Left lung (tissue), 14 donors: Measurements from ENCODE around the gene DLX5. TPM values are rescaled to one million over a fixed set of nuclear protein-coding genes. Genes with fewer than 3 reads are reported as not detected.
"Not testable (repeated sequence)": the region's sequence is repeated elsewhere in the genome, so short reads cannot be mapped to it uniquely, and the experiment has no call there.

Experiments
- ATAC-seq: fragments of 200-7000 bp; cut with Tn5 transposase; one replicate; pipeline ENCODE4 v1.9.1; 2020; ENCODE audit warnings: moderate library complexity
- DNase-seq, 4 donors: peaks; one replicate each; pipeline ENCODE4 v3.0.0-alpha.2; 2013 to 2020
- H3K27ac ChIP-seq, 2 donors: fragments of 200-600 bp; sonication (generic) in 1 of 2; one replicate each; pipeline versions ENCODE4 v1.5.0 to v1.8.0; 2020 to 2021
- H3K27me3 ChIP-seq, 2 donors: fragments of 200-600 bp; sonication (generic) in 1 of 2; one replicate each; pipeline versions ENCODE4 v1.5.0 to v1.8.0; 2020 to 2021
- H3K36me3 ChIP-seq, 2 donors: fragments of 200-600 bp; sonication (generic) in 1 of 2; one replicate each; pipeline versions ENCODE4 v1.5.0 to v1.8.0; 2020 to 2021
- H3K4me1 ChIP-seq, 2 donors: fragments of 200-600 bp; one replicate each; pipeline ENCODE4 v1.8.0; 2021
- H3K4me3 ChIP-seq, 2 donors: fragments of 200-600 bp; sonication (generic) in 1 of 2; one replicate each; pipeline versions ENCODE4 v1.5.0 to v1.8.0; 2020 to 2021; ENCODE audit warnings: mild to moderate bottlenecking in 1 of 2
- H3K9me3 ChIP-seq, 2 donors: fragments of 200-600 bp; sonication (generic) in 1 of 2; one replicate each; pipeline versions ENCODE4 v1.5.0 to v1.8.0; 2020 to 2021
- intact Hi-C, 2 donors: fragments of 100-400 bp; cut with DNase I; formaldehyde crosslinking; loops; one replicate each; pipeline versions ENCODE4 v1.11.2 to v1.14.2; 2022
- long read RNA-seq, 12 donors: library from polyadenylated mRNA in 2 of 12; unstranded in 2 of 12; transcript quantifications; one replicate each; pipeline ENCODE4 v2.0.0 and lab custom pipeline, GENCODE V29; 2019 to 2026
- polyA plus RNA-seq, 6 donors: library from polyadenylated mRNA; unstranded; fragments of 120-200 nt; gene quantifications; one replicate each; pipeline ENCODE4 v1.2.1, GENCODE V29; 2013; ENCODE audit not compliant: insufficient read length in 6 of 6
- total RNA-seq, 2 donors: library from RNA; stranded (reverse); fragmentation: NEBNext Ultra II Directional; extraction: Animal tissue kit (Norgen Biotek cat#: 25700); gene quantifications; one replicate each; pipeline ENCODE4 v1.2.1, GENCODE V29; 2021
- TF ChIP-seq, protein P1 (sequence below), 2 donors: fragments of 200-600 bp; sonication (generic) in 1 of 2; IDR thresholded peaks; one replicate each; pipeline versions ENCODE4 v1.5.0 to v1.8.0; 2021; ENCODE audit warnings: antibody characterized with exemption in 2 of 2
- donor health status: DM: no; HTN: yes; CAD: no.
- donor health status: DM: no; HTN: no; CAD: no.

DLX5 gene
- 1 to 10 TPM in 1 of 2 donors, not detected in 1; 1.8 TPM for total RNA-seq
- polyA plus RNA-seq = 10 to 100 TPM in 4 of 6 donors, 1 to 10 TPM in 2; 7.1 to 25.3 (median 15.8) TPM
- long read RNA-seq, donor 1, transcript DLX5-201 (3 exons, 1,422 nt) = major isoform, 7 of 10 reads
- long read RNA-seq, donor 1, partial matches to known transcripts = 0 of 10 reads
- long read RNA-seq, donor 1, other reads (novel, unspliced or antisense) = 0 of 10 reads
- long read RNA-seq, donor 2, partial matches to known transcripts = 0 of 5 reads
- long read RNA-seq, donor 2, other reads (novel, unspliced or antisense) = 0 of 5 reads
- long read RNA-seq, donor 3, partial matches to known transcripts = 0 of 3 reads
- long read RNA-seq, donor 3, other reads (novel, unspliced or antisense) = 0 of 3 reads
- long read RNA-seq, donor 4, partial matches to known transcripts = 0 of 5 reads
- long read RNA-seq, donor 4, other reads (novel, unspliced or antisense) = 0 of 5 reads
- long read RNA-seq, donor 5, partial matches to known transcripts = 0 of 4 reads
- long read RNA-seq, donor 5, other reads (novel, unspliced or antisense) = 0 of 4 reads
- long read RNA-seq, donor 6, transcript DLX5-201 (3 exons, 1,422 nt) = major isoform, 6 of 7 reads
- long read RNA-seq, donor 6, partial matches to known transcripts = 0 of 7 reads
- long read RNA-seq, donor 6, other reads (novel, unspliced or antisense) = 0 of 7 reads
- long read RNA-seq, donor 7, partial matches to known transcripts = 0 of 4 reads
- long read RNA-seq, donor 7, other reads (novel, unspliced or antisense) = 0 of 4 reads
- long read RNA-seq, donor 8, partial matches to known transcripts = 0 of 4 reads
- long read RNA-seq, donor 8, other reads (novel, unspliced or antisense) = 0 of 4 reads
- long read RNA-seq, donor 9 = 0 reads
- long read RNA-seq, donor 10 = 0 reads
- long read RNA-seq, donor 11 = 0 reads
- long read RNA-seq, donor 12, partial matches to known transcripts = 0 of 5 reads
- long read RNA-seq, donor 12, other reads (novel, unspliced or antisense) = 0 of 5 reads

DNA sequence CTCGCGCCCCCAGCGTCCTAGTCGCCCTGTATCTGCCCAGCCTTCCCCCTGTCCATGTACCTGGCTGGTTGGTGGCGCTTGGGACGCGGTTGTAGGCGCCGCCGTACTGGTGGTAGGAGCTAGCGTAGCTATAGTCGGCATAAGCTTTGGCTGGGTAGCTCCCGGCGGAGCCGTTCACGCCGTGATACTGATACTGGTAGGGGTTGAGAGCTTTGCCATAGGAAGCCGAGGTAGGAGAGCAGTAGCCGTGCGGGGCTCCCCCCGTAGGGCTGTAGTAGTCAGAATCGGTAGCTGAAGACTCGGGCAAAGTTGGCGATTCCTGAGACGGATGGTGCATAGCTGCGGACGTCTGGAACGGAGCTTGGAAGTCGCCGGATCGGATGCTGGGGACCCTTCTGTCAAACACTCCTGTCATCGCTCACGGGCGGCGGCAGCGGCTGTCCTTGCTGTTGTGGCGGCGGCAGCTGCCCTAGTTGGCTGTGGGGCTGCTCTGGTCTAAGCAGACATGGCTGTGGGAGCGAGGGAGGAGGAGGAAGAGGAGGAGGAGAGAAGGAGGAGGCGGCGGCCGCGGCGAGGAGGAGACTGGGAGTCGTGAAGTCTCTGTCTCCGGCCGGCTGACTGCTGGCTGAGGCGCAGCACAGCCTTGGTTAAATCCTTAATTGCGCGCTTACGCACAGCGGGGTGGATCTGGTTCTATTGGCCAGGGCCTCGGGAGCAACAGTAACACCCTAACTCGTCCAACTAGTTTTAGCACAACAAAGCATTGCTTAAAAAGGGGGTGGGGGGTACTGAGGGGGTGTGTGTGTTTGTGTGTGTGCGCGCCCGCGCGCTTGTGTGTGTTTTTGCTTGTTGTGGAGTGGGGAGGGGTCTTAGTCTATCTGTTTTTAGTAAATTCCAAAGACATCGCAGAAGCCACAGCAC lies at the start of gene DLX5:
Gene DLX5 (minus strand): TSS at position 623 of the 921 bp plus-strand sequence. CDS start 208 bp downstream, at position 415.
- ATAC-seq = peak; percentile 39
- DNase-seq = peak; percentile 66 to 88 (median 76)
- intact Hi-C loops = loop anchor here in 1 of 2 donors (5.0 to 10.0 kb wide), 3 partner anchors 612 to 1110 kb away; no protein-coding TSS in a partner anchor
- TF ChIP-seq, protein P1, sequence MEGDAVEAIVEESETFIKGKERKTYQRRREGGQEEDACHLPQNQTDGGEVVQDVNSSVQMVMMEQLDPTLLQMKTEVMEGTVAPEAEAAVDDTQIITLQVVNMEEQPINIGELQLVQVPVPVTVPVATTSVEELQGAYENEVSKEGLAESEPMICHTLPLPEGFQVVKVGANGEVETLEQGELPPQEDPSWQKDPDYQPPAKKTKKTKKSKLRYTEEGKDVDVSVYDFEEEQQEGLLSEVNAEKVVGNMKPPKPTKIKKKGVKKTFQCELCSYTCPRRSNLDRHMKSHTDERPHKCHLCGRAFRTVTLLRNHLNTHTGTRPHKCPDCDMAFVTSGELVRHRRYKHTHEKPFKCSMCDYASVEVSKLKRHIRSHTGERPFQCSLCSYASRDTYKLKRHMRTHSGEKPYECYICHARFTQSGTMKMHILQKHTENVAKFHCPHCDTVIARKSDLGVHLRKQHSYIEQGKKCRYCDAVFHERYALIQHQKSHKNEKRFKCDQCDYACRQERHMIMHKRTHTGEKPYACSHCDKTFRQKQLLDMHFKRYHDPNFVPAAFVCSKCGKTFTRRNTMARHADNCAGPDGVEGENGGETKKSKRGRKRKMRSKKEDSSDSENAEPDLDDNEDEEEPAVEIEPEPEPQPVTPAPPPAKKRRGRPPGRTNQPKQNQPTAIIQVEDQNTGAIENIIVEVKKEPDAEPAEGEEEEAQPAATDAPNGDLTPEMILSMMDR (IDR thresholded peaks at IDR 0.05) = no peak
- Histone ChIP-seq H3K36me3 (no peaks in the 10 kb centered on the region), H3K27ac (no peak within 1 kb of the TSS), H3K4me3 (peak within 1 kb of the TSS; percentile 20 to 23), H3K9me3 (no peaks in the 10 kb centered on the region), H3K27me3 (peaks cover 78 to 99% of the 10 kb centered on the region in 2 donors), H3K4me1 (peaks cover 11 to 27% of the 10 kb centered on the region in 2 donors)

DNA sequence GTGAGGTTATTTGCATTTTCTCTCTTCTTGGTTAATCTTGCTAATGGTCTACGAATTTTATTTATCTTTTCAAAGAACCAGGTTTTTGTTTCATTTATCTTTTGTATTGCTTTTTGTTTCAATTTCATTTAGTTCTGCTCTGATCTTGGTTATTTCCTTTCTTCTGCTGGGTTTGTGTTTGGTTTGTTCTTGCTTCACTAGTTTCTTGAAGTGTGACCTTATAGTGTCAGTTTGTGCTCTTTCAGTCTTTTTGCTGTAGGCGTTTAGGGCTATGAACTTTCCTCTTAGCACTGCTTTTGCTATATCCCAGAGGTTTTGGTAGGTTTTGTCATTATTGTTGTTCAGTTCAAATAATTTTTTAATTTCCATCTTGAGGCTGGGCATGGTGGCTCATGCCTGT lies 47.4 kb upstream of the DLX5 start:
- ATAC-seq, H3K27ac ChIP-seq, H3K27me3 ChIP-seq, H3K4me1 ChIP-seq, intact Hi-C loops, H3K9me3 ChIP-seq, H3K4me3 ChIP-seq, H3K36me3 ChIP-seq, DNase-seq: not testable (repeated sequence)

DNA sequence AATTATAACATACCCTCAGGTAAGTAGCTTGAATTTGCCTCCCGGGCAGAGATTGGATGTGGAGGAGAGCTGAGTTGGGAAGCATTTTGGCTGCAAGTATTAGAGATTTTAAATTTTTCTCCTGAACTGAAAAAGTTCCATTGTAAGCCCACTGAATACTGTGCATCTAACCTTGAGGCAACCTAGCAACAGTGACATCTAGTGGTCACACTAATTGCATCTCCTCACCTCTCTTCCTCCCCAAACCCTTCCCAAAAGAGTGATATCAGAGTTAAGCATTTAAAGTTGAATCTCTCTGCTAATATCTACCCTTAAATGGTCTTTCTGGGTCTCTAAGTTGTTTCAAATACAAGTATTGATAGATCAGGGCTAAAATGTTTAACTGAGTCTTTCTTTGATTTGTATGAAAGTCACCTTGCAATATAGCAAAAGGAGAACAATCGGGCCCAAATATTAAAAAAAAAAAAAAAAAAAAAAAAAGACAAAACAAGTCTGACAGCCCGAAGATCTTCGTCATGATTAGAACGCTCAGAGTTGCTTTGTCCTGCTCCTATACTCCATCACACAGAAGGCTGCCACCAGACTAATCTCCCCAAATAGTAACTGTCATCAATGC lies 40.4 kb upstream of the DLX5 start:
- intact Hi-C loops = no loop called here

DNA sequence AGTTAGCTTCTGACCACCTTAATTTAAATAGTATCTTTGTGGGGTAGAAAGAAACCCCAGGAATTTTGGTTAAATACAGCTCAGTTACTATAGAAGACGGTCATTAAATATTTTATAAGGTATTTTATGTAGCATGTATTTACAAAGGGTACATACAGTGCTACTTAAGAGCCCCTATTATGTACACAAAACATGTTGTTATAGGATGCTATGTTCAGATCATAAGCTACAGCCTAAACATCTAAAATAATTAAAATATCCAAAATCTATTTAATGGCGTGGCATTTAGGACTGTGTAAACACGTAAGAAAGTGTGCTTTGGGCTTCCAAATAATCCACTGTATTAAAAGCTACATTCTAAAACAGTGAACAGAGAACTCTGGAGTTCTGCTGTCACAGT lies 39.4 kb upstream of the DLX5 start:
- no peak for DNase-seq
- intact Hi-C loops = no loop called here
- H3K36me3 ChIP-seq = no peaks in the 10 kb centered on the region

More for the DNA sequence above, 40.4 kb upstream of the DLX5 start:
- ATAC-seq (peak; percentile 82), DNase-seq (peak in 2 of 4 donors; percentile 36 to 48)
- Histone ChIP-seq H3K27ac (no peak overlapping the region), H3K4me3 (no peak overlapping the region), H3K36me3 (no peaks in the 10 kb centered on the region), H3K4me1 (no peaks in the 10 kb centered on the region), H3K27me3 (no peaks in the 10 kb centered on the region), H3K9me3 (no peaks in the 10 kb centered on the region)
- TF ChIP-seq, protein P1 (IDR thresholded peaks at IDR 0.05) = peak; percentile 61 to 74

More for the DNA sequence above, 39.4 kb upstream of the DLX5 start:
- H3K27me3 ChIP-seq = no peaks in the 10 kb centered on the region
- no peaks in the 10 kb centered on the region for H3K4me1 ChIP-seq
- no peak overlapping the region for H3K4me3 ChIP-seq
- H3K27ac ChIP-seq = no peak overlapping the region
- H3K9me3 ChIP-seq = peaks cover 0 to 8% of the 10 kb centered on the region in 2 donors
- TF ChIP-seq, protein P1 (IDR thresholded peaks at IDR 0.05) = no peak
- ATAC-seq = no peak
